ENCODE data around the gene ASTN2.

The ASTN2 gene

GRCh38 chr9:117013440-117013995 lies 401.3 kb downstream of the ASTN2 start:
- DNase-seq (ENCODE audit: low spot score) = no peak

GRCh38 chr9:117010061-117010460 lies 404.8 kb downstream of the ASTN2 start:
- no peak for DNase-seq (ENCODE audit: low spot score)

- no peak for DNase-seq (ENCODE audit: low spot score)
These were observed 406.0 kb downstream of the ASTN2 start for GRCh38 chr9:117008876-117009275.

GRCh38 chr9:117008461-117008860 lies 406.4 kb downstream of the ASTN2 start:
- DNase-seq (ENCODE audit: low spot score) = no peak

GRCh38 chr9:117002686-117003085 lies 412.2 kb downstream of the ASTN2 start:
- DNase-seq (ENCODE audit: low spot score) = no peak

GRCh38 chr9:117000834-117001233 lies 414.0 kb downstream of the ASTN2 start:
- no peak for DNase-seq (ENCODE audit: low spot score)

GRCh38 chr9:117000196-117000723 lies 414.6 kb downstream of the ASTN2 start:
- DNase-seq (ENCODE audit: low spot score) = no peak

GRCh38 chr9:116998305-116998704 lies 416.6 kb downstream of the ASTN2 start:
- DNase-seq (ENCODE audit: low spot score) = no peak

- DNase-seq (ENCODE audit: low spot score) = no peak
These were observed 422.0 kb downstream of the ASTN2 start for GRCh38 chr9:116992865-116993264.

- DNase-seq (ENCODE audit: low spot score) = no peak
These were observed 423.8 kb downstream of the ASTN2 start for GRCh38 chr9:116991051-116991450.

GRCh38 chr9:116990592-116990991 lies 424.3 kb downstream of the ASTN2 start:
- DNase-seq (ENCODE audit: low spot score) = no peak

GRCh38 chr9:116987721-116988485 lies 427.0 kb downstream of the ASTN2 start:
- DNase-seq (ENCODE audit: low spot score) = no peak

GRCh38 chr9:116986015-116986414 lies 428.8 kb downstream of the ASTN2 start:
- no peak for DNase-seq (ENCODE audit: low spot score)

GRCh38 chr9:116985596-116985995 lies 429.3 kb downstream of the ASTN2 start:
- no peak for DNase-seq (ENCODE audit: low spot score)

- no peak for DNase-seq (ENCODE audit: low spot score)
These were observed 430.7 kb downstream of the ASTN2 start for GRCh38 chr9:116984111-116984510.

- DNase-seq (ENCODE audit: low spot score) = no peak
These were observed 434.2 kb downstream of the ASTN2 start for GRCh38 chr9:116980582-116981120.

- no peak for DNase-seq (ENCODE audit: low spot score)
These were observed 435.4 kb downstream of the ASTN2 start for GRCh38 chr9:116979456-116979855.

GRCh38 chr9:116978155-116978554 lies 436.7 kb downstream of the ASTN2 start:
- no peak for DNase-seq (ENCODE audit: low spot score)

- no peak for DNase-seq (ENCODE audit: low spot score)
These were observed 439.7 kb downstream of the ASTN2 start for GRCh38 chr9:116975126-116975525.

- DNase-seq (ENCODE audit: low spot score) = no peak
These were observed 448.7 kb downstream of the ASTN2 start for GRCh38 chr9:116966199-116966598.

- DNase-seq (ENCODE audit: low spot score) = no peak
These were observed 450.6 kb downstream of the ASTN2 start for GRCh38 chr9:116964258-116964657.

- DNase-seq (ENCODE audit: low spot score) = no peak
These were observed 455.0 kb downstream of the ASTN2 start for GRCh38 chr9:116959809-116960208.

GRCh38 chr9:116958881-116959280 lies 456.0 kb downstream of the ASTN2 start:
- no peak for DNase-seq (ENCODE audit: low spot score)

Measured in COLO829 (cell line).